Frontal cortex (tissue), 4 donors: ENCODE data around the gene STK32C. TPM values are rescaled to one million over a fixed set of nuclear protein-coding genes. Genes with fewer than 3 reads are reported as not detected.
"Not testable (repeated sequence)": the region's sequence is repeated elsewhere in the genome, so short reads cannot be mapped to it uniquely, and the experiment has no call there.

Experiments
- DNase-seq, 2 donors: peaks; one replicate each; pipeline ENCODE4 v3.0.0; 2012; ENCODE audit warnings: low spot score in 2 of 2
- FAIRE-seq: peaks from 2 replicates; lab custom pipeline; 2012; peaks lifted over from hg19 to GRCh38; lab: Jason Lieb, UNC
- total RNA-seq: library from RNA; depleted of rRNA; stranded (reverse); fragments of >200 nt; gene quantifications from one replicate; pipeline ENCODE4 v1.2.3, GENCODE V29; 2014
- donor health status: control.
- donor health status: control.
- donor health status: control.

Gene STK32C
- total RNA-seq, 1 donor from 2014 or later: 25.3 TPM

- DNase-seq (no peak), FAIRE-seq (no peak)
Observed at GRCh38 chr10:132304756-132305509, 2.8 kb downstream of the STK32C start.

DNA sequence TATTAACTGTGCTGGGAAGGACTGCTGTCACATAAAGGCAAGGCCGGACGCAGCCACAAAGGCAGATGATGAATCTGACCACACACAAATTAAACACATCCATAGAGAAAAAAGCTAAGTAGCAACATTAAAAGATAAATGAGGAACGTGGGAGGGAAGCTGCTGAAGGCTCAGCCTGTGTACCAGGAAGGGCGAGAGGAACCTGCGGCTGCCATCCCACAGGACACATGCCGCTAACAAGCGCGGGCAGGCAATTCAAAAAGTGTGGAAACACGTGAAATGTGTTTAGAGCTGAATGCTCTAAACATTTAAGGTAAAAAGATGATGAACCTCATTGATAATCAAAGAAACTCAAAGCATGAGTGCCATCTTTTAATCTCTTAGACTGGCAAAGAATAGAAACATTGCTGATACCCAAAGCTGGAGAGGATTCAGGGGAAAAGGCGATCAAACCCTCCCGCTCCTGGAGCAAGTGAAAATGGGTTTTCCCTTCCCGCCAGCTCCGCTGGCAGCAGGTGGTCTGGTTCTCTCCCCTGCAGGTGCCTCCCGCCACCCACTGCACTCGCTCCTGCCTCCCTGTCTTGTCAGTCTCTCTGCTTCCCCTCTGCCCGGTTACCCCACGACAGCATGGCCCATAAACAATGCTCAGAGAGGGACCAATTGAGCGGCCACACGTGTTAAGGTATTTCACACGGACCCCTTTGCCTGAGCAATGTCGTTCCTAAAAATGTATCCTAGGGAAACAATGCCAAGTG lies 4.2 kb downstream of the STK32C start:
- no peak for FAIRE-seq

GRCh38 chr10:132302421-132303310 lies 5.1 kb downstream of the STK32C start:
- DNase-seq (peak in 1 of 2 donors; percentile 14), FAIRE-seq (no peak)

More for the DNA sequence above, 4.2 kb downstream of the STK32C start:
- no peak for DNase-seq

GRCh38 chr10:132301371-132302330 lies 6.1 kb downstream of the STK32C start:
- FAIRE-seq (no peak), DNase-seq (no peak)

GRCh38 chr10:132300582-132300981 lies 7.2 kb downstream of the STK32C start:
- FAIRE-seq: no peak

GRCh38 chr10:132299371-132300336 lies 8.1 kb downstream of the STK32C start:
- no peak for DNase-seq
- no peak for FAIRE-seq

More at GRCh38 chr10:132300582-132300981, 7.2 kb downstream of the STK32C start:
- no peak for DNase-seq

DNA sequence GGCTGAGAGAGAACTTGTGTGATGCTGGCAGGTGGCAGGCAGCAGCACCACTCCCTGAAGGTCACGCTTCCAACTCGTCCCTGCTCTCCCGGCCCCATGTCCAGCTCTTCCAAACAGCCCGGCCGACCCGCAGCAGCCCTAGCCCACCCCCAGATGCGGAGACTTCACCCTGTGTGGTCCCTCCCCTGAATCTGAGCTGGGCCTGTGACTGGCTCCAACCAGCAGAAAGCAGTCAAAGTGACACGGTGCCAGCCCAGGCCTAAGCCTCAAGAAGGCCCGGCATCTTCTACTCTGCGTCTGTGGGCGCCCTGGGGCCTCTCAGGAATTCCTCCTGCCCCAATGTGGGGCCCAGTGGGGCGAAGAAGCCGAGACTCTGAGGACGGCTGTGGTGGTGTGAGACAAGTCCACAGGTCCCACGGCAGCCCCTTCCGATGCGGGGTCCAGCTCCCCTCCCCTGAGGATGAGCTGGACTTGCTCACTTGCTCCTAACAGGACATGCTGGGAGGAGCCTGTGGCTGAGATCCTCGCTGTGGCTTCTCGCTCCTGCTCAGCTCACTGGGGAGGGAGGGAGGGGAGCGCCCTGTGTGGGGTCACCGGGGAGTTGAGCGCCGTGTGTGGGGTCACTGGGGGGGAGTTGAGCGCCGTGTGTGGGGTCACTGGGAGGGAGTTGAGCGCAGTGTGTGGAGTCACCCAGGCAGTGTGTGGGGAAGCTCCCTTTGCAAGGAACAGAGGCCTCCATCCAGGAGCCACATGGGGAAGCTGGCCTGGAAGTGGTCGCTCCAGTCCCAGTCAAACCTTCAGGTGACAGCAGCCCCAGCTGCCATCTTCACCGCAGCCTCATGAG lies 9.5 kb downstream of the STK32C start:
- DNase-seq (no peak), FAIRE-seq (no peak)

GRCh38 chr10:132297526-132297925 lies 10.2 kb downstream of the STK32C start:
- DNase-seq: no peak

GRCh38 chr10:132296666-132297443 lies 10.9 kb downstream of the STK32C start:
- FAIRE-seq (no peak), DNase-seq (no peak)

More at GRCh38 chr10:132297526-132297925, 10.2 kb downstream of the STK32C start:
- FAIRE-seq: no peak

DNA sequence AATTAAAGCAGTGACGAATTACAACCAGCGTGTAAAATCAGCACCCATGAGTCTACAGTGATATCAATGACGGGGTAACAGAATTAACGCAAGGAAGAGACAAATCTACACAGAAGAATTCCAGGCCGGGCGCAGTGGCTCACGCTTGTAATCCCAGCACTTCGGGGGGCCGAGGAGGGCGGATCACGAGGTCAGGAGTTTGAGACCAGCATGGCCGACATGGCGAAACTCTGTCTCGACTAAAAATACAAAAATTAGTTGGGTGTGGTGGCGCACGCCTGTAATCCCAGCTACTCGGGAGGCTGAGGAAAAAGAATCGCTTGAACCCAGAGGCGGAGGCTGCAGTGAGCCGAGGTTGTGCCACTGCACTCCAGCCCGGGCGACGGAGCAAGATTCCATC lies 12.3 kb downstream of the STK32C start:
- DNase-seq, FAIRE-seq: not testable (repeated sequence)

- no peak for FAIRE-seq
- no peak for DNase-seq
Observed at GRCh38 chr10:132294561-132295318, 13.0 kb downstream of the STK32C start.

GRCh38 chr10:132293813-132294520 lies 13.8 kb downstream of the STK32C start:
- DNase-seq (no peak), FAIRE-seq (no peak)

- FAIRE-seq (no peak), DNase-seq (peak in 1 of 2 donors; percentile 57)
Observed at GRCh38 chr10:132293201-132293812, 14.4 kb downstream of the STK32C start.
